Heart left ventricle (tissue), 13 donors: ENCODE measurements around the gene REELD1.

Experiments
- POLR2A ChIP-seq, 2 donors: fragments of 450-650 bp; IDR thresholded peaks; one replicate each; pipeline ENCODE4 v1.6.1; 2017; ENCODE audit warnings: antibody characterized with exemption in 2 of 2, mild to moderate bottlenecking in 2 of 2, moderate library complexity in 2 of 2
- TF ChIP-seq, protein P1 (sequence below), 12 donors: fragments of 200-600 bp; sonication (generic) in 4 of 12; IDR thresholded peaks; one replicate each; pipeline versions ENCODE4 v1.5.0 to v1.8.0; 2018 to 2022; ENCODE audit warnings: antibody characterized with exemption in 12 of 12, mild to moderate bottlenecking in 5 of 12
- donor health status: ischemic (EF 13 %, LVEDD 7.1; RV severe dilation, severe dysfunction).
- donor health status: DM: no; HTN: yes; CAD: no.
- donor health status: DM: no; HTN: no; CAD: no.
- donor health status: ischemic (EF 25% LVEDD 6.9; RV normal size, moderate dysfunction).
- donor health status: ischemic (EF 25% LVEDD 5.7; RV mildly dilated, moderate dysfunction).
- donor health status: ischemic (EF 35%, LVEDD 5.7; RV mildly dilated, moderate dysfunction).
- donor health status: nonischemic (EF 11% LVEDD 7.7; RV severe dilation, severe dysfunction).
- donor health status: DM: yes; HTN: yes; CAD: no.
- donor health status: PGD.
- donor health status: ischemic (EF 29% LVEDD 5.4; RV normal size, mild dysfunction).
- donor health status: nonischemic (EF 23%, LVEDD 6.1; RV moderate dilation, normal function).

DNA sequence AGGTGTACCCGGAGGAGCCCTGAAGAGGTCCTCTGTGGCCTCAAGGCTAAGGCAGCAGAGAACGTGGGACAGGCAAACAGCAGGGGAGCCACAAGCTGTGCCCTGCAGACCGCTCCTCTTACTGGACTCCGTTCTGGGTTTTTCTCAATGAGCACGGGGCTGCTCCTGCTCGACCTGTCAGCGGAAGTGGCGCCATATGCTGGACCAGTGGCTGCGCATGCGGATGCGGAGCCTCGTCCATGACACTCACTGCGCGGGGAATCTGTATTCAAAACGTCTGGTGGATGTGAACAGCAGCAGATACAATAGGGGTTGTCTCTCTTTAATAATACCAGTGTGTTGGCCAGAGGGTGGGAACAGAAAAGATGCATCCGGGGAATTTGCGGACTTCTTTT lies 29.5 kb downstream of the REELD1 start:
- TF ChIP-seq, protein P1, sequence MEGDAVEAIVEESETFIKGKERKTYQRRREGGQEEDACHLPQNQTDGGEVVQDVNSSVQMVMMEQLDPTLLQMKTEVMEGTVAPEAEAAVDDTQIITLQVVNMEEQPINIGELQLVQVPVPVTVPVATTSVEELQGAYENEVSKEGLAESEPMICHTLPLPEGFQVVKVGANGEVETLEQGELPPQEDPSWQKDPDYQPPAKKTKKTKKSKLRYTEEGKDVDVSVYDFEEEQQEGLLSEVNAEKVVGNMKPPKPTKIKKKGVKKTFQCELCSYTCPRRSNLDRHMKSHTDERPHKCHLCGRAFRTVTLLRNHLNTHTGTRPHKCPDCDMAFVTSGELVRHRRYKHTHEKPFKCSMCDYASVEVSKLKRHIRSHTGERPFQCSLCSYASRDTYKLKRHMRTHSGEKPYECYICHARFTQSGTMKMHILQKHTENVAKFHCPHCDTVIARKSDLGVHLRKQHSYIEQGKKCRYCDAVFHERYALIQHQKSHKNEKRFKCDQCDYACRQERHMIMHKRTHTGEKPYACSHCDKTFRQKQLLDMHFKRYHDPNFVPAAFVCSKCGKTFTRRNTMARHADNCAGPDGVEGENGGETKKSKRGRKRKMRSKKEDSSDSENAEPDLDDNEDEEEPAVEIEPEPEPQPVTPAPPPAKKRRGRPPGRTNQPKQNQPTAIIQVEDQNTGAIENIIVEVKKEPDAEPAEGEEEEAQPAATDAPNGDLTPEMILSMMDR (IDR thresholded peaks at IDR 0.05): no peak
- TF ChIP-seq POLR2A (IDR thresholded peaks at IDR 0.05): no peak
